ENCODE measurements around the gene SPR.

GRCh38 chr2:72900191-72900825, 13.1 kb downstream of the SPR start:
- TF ChIP-seq EP300 (IDR thresholded peaks at IDR 0.05; ENCODE audit: low read depth) (no peak), CTCF (IDR thresholded peaks at IDR 0.05) (no peak), POLR2A (IDR thresholded peaks at IDR 0.05) (no peak), POLR2AphosphoS5 (IDR thresholded peaks at IDR 0.05) (no peak)
